Fibroblast of skin of scalp (primary cell): ENCODE measurements around the gene RAD51B.

Source experiments
- DNase-seq: peaks from one replicate; pipeline ENCODE4 v3.0.0-alpha.2; 2013

Gene RAD51B

DNA sequence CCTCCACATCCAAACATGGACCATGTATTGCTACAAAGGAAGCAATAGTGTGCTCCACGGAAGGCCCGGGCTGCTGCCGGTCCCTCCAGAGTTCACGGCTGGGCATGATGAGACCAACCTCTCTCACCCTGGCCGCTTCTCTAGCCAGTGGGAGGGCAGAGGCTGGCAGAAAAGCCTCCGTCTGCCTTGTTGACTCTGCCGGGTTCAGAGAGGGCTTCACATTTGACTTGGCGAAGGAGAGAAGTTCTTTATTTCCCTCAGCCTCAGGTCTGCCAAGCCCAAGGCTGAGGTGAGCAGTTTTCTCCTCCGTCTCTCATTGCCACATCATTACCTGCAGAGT lies 743.3 kb downstream of the RAD51B start:
- no peak for DNase-seq

GRCh38 chr14:68563251-68564131 lies 743.9 kb downstream of the RAD51B start:
- DNase-seq: peak; percentile 62

GRCh38 chr14:68564191-68564825 lies 744.7 kb downstream of the RAD51B start:
- DNase-seq: no peak

GRCh38 chr14:68564826-68565759 lies 745.5 kb downstream of the RAD51B start:
- no peak for DNase-seq

GRCh38 chr14:68566075-68566474 lies 746.5 kb downstream of the RAD51B start:
- no peak for DNase-seq

DNA sequence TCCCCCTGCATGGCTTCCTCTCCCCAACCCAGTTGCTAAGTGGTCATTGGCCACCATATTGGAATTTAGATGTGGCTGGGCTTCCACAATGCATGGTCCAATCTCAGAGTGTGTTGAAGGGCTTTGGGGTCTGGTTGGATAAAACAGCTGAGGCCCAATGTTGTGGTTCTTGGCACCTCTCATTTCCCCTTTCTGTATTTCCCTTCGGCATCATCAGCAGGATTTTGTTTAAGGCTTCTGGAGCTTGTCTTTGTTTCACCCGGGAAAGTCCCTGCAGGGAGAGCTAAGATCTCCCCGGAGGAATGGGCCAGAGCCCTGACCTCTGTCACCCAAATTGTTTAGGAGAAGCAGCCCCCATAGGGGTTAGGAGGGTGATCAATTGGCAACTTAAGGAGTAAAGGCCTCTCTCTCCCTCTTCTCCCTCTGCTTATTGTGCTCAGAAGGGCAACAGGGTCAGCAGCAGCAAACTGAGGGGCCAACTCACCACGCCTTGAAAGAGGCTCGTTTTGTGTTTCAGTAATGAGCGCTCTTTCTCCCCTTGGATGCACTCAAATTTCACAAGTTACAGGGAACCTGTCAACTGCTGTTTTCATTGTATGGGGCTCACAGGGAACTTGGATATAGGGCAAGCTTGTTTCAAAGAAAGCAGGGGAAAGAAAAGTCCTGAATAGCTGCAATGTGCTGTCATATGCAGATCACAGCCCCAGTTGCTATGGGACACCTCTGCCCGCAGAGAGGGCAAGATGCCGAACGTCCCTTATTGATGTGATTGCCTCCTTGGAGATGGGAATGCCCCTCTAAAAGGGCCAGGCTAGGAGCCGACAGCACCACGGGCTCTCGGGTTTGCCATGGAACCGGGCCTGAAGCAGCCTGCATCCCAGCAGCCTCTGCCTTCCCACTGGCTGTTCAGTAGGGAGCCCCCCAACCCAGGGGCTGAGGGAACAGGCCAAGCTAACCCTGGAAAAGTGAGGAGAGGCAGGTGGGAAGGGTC lies 749.6 kb downstream of the RAD51B start:
- no peak for DNase-seq

DNA sequence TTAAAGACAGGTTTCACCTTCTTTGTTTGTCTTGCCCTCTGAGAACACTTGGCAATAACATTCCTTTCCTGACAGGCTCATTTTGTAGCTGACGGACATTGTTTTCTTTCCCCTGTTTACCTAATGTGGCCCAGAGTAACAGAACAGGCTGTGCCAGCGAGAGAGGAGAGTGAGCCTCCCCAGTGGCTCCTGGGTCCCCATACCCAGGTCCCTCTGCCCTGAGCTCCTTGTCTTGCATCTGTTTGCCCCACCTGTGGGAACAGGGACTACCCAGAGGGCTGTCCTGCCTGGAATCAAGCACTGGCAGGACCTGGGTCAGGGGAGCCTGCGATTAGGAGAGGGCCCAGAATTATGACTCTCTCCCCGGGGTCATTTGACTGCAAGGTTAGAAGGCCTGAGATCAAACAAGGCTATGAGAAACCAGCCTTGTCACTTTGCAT lies 750.4 kb downstream of the RAD51B start:
- no peak for DNase-seq

DNA sequence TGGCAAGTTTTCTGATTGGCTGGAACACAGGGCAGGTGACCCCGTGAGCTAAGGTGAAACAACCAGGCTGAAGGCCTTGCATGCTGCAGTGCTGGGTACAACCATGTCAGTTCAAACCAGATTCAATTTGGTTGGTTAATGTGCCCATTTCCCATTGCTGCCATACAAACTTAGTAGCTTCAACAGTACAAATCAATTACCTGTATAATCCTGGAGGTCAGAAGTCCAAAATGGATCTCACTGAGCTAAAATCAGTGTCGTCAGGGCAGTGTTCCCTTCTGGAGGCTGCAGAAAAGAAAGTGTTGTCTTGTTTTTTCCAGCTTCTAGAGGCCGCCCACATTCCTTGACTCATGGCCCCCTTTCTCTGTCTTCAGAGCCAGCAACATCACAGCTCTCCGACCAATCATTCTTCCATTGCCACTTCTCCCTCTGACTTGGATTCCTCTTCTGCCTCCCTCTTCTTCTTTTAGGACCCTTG lies 751.6 kb downstream of the RAD51B start:
- no peak for DNase-seq

- no peak for DNase-seq
These were observed 752.4 kb downstream of the RAD51B start for GRCh38 chr14:68571928-68572525.

GRCh38 chr14:68573126-68573525 lies 753.5 kb downstream of the RAD51B start:
- DNase-seq: no peak

DNA sequence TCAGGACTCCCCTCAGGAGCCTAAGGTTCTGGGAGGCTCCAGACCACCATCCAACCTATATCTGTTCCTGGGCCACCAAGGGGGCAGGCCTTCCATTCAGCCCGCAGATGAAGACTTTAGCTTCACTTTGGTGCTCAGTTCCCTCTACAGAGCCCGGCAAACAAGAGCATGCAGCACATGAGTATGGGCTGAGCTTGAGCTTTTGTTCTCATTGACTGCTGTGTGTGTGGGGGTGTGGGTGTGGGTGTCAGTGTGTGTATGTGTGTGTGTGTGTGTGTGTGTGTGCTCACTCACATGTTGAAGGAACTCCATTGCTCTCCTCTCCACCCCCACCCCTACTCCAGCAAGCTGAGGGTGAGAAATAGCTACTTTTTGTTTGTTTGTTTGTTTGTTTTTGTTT lies 754.1 kb downstream of the RAD51B start:
- DNase-seq: no peak

GRCh38 chr14:68574461-68574860 lies 754.9 kb downstream of the RAD51B start:
- DNase-seq: no peak

GRCh38 chr14:68574906-68575305 lies 755.3 kb downstream of the RAD51B start:
- DNase-seq: peak; percentile 87

DNA sequence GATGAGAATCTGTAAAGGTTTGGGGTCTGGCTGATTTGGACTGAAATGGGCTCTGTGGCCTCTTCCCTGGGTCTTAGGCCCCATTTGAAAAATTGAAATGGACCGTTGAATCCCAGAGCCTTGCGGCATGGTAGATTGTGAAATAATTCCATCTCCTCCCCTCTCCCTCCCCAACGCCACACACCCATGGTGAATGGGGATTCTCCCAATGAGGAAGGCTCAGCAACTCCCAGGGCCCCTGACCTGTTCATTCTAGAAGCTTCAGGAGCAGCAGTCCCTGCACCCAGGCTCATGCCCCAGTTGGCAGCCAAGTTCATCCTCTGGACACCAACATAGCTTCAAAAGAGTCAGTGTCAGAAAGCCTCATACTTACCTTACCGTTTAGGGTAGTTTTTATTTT lies 755.8 kb downstream of the RAD51B start:
- DNase-seq: no peak

DNA sequence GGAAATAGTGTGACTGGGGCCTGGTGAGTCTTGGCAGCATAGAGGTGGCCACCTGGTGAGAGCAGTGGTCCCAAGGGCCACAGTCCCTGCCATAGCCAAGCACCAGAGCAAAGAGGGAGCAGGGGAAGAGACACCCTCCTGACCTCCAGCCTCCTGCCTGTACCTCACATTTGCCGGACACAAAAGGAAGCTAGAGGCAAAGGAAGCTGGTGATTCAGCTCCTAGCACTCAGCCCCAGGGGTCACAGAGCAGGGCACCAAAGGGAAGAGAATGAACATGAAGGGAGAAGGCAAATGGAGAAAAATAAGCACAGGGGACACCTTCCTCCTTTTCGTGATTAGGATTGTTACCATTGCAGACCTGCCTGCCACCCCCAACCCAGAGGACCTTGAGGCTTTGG lies 756.5 kb downstream of the RAD51B start:
- no peak for DNase-seq

- DNase-seq: peak; percentile 67
These were observed 757.1 kb downstream of the RAD51B start for GRCh38 chr14:68576496-68577244.

- peak; percentile 98 for DNase-seq
These were observed 758.4 kb downstream of the RAD51B start for GRCh38 chr14:68577802-68578541.

DNA sequence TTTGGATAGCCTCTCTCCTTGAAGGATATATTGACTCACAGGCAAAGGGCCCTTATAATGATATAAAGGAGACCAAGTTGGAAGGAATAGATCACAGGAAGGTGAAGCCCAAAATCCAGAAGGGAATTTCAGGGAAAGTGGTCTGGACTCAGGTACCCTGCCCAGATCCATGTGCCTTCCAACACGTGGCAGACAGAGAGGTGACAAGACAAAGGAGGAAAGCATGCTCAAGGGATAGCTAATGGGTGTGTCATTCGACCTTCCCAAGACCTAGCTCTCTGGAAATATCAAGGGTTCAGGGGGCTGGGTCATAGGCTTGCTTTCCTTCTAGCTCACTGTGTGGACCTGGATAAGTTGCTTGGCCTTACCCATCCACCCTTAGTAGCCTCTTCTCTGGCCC lies 759.0 kb downstream of the RAD51B start:
- no peak for DNase-seq

- DNase-seq: no peak
These were observed 760.6 kb downstream of the RAD51B start for GRCh38 chr14:68580096-68580645.
